ENCODE data around the gene TBC1D10A.

DNA sequence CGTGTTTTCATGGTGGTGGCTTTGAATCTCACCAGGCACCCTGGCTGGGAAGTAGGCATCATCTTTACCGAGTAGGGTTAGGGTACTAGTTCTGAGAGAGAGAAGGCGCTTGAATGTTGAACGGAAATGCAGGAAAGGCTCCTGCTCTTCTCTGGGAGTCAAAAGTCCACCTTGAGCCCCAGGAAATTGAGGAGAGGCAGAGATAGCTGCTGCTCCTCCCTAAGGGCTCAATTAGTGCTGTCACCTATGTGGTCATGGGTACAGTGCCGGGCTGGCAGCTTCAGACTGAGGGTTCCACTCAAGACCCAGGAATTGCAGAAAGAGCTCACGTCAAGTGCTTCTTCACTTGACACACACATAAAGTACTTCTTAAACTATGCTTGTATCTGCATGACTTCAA is 31.8 kb upstream of the TBC1D10A start:
- TF ChIP-seq ISL1 (CRISPR knock-in tag; IDR thresholded peaks at IDR 0.05) (no peak), ZC3H10 (CRISPR knock-in tag; IDR thresholded peaks at IDR 0.05) (no peak), ZNF565 (CRISPR knock-in tag; conservative IDR thresholded peaks at IDR 0.05; ENCODE audit: low read depth) (no peak), RARB (CRISPR knock-in tag; IDR thresholded peaks at IDR 0.05) (no peak), BACH2 (CRISPR knock-in tag; IDR thresholded peaks at IDR 0.05; ENCODE audit: borderline replicate concordance) (no peak), TOX (CRISPR knock-in tag; IDR thresholded peaks at IDR 0.05; ENCODE audit: borderline replicate concordance) (no peak)
